ENCODE results near the gene ZNF521. TPM values are rescaled to one million over a fixed set of nuclear protein-coding genes. Genes with fewer than 3 reads are reported as not detected.

The ZNF521 gene
- total and polyA plus RNA-seq, 2 experiments from 2014 or later, result 3.1 to 9.2 TPM

DNA sequence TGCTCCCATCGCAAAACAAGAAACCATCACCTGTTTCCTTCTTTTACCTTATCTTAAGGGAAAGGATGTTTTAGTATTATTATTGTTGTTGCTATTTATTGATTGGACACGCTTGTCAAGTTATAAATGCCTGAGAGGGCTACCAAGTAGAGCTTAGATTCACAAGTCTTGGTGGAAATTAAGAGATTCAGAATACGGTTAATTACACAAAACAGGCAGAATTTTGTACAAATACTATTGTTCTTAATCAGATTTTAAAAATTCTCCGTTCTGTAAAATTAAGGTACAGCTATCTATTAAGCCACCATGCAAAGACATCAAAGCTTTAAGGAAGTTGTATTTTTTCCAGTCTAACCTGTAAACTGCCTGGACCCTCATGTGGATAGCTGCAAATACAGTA lies 1.1 kb upstream of the ZNF521 start (continued):
- TF ChIP-seq, protein P1, sequence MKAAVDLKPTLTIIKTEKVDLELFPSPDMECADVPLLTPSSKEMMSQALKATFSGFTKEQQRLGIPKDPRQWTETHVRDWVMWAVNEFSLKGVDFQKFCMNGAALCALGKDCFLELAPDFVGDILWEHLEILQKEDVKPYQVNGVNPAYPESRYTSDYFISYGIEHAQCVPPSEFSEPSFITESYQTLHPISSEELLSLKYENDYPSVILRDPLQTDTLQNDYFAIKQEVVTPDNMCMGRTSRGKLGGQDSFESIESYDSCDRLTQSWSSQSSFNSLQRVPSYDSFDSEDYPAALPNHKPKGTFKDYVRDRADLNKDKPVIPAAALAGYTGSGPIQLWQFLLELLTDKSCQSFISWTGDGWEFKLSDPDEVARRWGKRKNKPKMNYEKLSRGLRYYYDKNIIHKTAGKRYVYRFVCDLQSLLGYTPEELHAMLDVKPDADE (IDR thresholded peaks at IDR 0.05), result no peak

GRCh38 chr18:25352629-25353005 lies 651 bp upstream of the ZNF521 start:
- DNase-seq (ENCODE audit: low spot score), result no peak
- peaks cover 25% of the 10 kb centered on the region for H3K27me3 Mint-ChIP-seq (ENCODE audit: insufficient read depth, low read depth, poor library complexity)
- Histone ChIP-seq H3K27ac (ENCODE audit: low read depth) (no peak overlapping the region), H3K36me3 (ENCODE audit: insufficient read depth) (no peaks in the 10 kb centered on the region), H4K20me1 (replicated peaks; ENCODE audit: insufficient read depth) (peaks cover 11% of the 10 kb centered on the region; the same call in 1 of the 2 replicates), H3K27me3 (ENCODE audit: insufficient read depth) (peaks cover 50% of the 10 kb centered on the region), H2AFZ (peak overlapping the region; percentile 76), H3K4me2 (peak overlapping the region; percentile 80), H3K9me2 (ENCODE audit: insufficient read depth) (no peaks in the 10 kb centered on the region), H3F3A (replicated peaks; ENCODE audit: low read depth) (peaks cover 8% of the 10 kb centered on the region; the same call in 1 of the 2 replicates), H3K4me1 (ENCODE audit: insufficient read depth) (peaks cover 13% of the 10 kb centered on the region), H3K4me3 (peak overlapping the region; percentile 62), H3K79me2 (replicated peaks; ENCODE audit: insufficient read depth) (peaks cover 8% of the 10 kb centered on the region)
- TF ChIP-seq ZNF114 (CRISPR knock-in tag; IDR thresholded peaks at IDR 0.05) (no peak), REST (IDR thresholded peaks at IDR 0.05; ENCODE audit: unreplicated experiment) (no peak), ZNF462 (CRISPR knock-in tag; IDR thresholded peaks at IDR 0.05) (no peak), STAT1 (IDR thresholded peaks at IDR 0.05; ENCODE audit: unreplicated experiment) (no peak)
- no peak overlapping the region for H3K27ac Mint-ChIP-seq
- H3K36me3 Mint-ChIP-seq (ENCODE audit: low read depth), result no peaks in the 10 kb centered on the region
- peak overlapping the region; percentile 77 for H3K4me3 Mint-ChIP-seq
- peaks cover 10% of the 10 kb centered on the region for H3K4me1 Mint-ChIP-seq
- ATAC-seq, result no peak
- no peaks in the 10 kb centered on the region for H3K9me3 Mint-ChIP-seq

Measured in GM23338 (cell line).